H1 (cell line): Measurements from ENCODE around the gene KDM4E.

Experiments
- POLR2A ChIP-seq, 2 experiments: IDR thresholded peaks; 1 replicate in 1 of 2; 2 replicates in 1 of 2; pipeline ENCODE4 v1.6.1; 2011; ENCODE audit warnings: low read depth in 2 of 2, low read length in 2 of 2, mild to moderate bottlenecking in 2 of 2; ENCODE audit errors: control extremely low read depth in 1 of 2
- POLR2AphosphoS5 ChIP-seq: IDR thresholded peaks from 2 replicates; pipeline ENCODE4 v1.6.1; 2011; ENCODE audit warnings: low read depth, low read length
- YY1 ChIP-seq: IDR thresholded peaks from 2 replicates; pipeline ENCODE4 v1.6.1; 2011; ENCODE audit warnings: low read depth, mild to moderate bottlenecking, low read length
- TF ChIP-seq, protein P1 (sequence below), 3 experiments: IDR thresholded peaks; 1 replicate in 2 of 3; 2 replicates in 1 of 3; pipeline versions ENCODE4 v1.5.1 to v1.6.1; 2011; ENCODE audit warnings: low read length in 3 of 3, mild to moderate bottlenecking in 3 of 3, inconsistent platforms in 2 of 3, low read depth in 1 of 3, moderate library complexity in 1 of 3; ENCODE audit not compliant: insufficient read depth in 1 of 3; ENCODE audit errors: control extremely low read depth in 1 of 3
- TF ChIP-seq, protein P2 (sequence below): IDR thresholded peaks from 2 replicates; pipeline ENCODE4 v1.6.1; 2012; ENCODE audit warnings: inconsistent platforms

DNA sequence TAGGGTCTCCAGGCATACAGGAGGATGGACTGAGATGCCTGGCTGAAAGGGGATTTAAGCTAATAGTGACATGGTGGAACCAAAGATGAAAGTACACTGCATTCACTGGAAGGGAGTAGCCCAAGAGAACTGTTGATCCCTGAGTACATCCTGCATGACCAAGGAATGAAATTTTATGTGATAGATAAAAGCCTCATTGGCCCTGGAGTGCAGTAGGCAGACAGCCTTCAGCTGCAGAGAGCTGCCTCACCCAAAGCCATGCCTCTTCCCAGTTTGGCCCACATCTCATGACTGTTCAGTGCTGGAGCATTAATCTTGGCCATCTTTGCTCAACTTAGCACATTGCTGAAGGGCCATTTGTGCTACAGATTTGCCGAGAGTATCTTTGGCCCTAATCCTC, 8.0 kb downstream of the KDM4E start:
- TF ChIP-seq YY1 (no peak), POLR2AphosphoS5 (no peak), POLR2A (IDR thresholded peaks at IDR 0.05; ENCODE audit: control extremely low read depth in 1 of 2, low read depth in 2 of 2, low read length in 2 of 2) (no peak)
- TF ChIP-seq, protein P1, sequence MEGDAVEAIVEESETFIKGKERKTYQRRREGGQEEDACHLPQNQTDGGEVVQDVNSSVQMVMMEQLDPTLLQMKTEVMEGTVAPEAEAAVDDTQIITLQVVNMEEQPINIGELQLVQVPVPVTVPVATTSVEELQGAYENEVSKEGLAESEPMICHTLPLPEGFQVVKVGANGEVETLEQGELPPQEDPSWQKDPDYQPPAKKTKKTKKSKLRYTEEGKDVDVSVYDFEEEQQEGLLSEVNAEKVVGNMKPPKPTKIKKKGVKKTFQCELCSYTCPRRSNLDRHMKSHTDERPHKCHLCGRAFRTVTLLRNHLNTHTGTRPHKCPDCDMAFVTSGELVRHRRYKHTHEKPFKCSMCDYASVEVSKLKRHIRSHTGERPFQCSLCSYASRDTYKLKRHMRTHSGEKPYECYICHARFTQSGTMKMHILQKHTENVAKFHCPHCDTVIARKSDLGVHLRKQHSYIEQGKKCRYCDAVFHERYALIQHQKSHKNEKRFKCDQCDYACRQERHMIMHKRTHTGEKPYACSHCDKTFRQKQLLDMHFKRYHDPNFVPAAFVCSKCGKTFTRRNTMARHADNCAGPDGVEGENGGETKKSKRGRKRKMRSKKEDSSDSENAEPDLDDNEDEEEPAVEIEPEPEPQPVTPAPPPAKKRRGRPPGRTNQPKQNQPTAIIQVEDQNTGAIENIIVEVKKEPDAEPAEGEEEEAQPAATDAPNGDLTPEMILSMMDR (IDR thresholded peaks at IDR 0.05; ENCODE audit: control extremely low read depth in 1 of 3, insufficient read depth in 1 of 3, low read depth in 1 of 3, low read length in 3 of 3) = no peak
- TF ChIP-seq, protein P2, sequence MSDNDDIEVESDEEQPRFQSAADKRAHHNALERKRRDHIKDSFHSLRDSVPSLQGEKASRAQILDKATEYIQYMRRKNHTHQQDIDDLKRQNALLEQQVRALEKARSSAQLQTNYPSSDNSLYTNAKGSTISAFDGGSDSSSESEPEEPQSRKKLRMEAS = no peak
